HepG2 (cell line): ENCODE results near the gene UBE4A. TPM values are rescaled to one million over a fixed set of nuclear protein-coding genes. Genes with fewer than 3 reads are reported as not detected.

Source experiments
- ATAC-seq: fragments of 200-7000 bp; cut with Tn5 transposase; 3 replicates; pipeline ENCODE4 v1.9.1; 2020; ENCODE audit warnings: mild to moderate bottlenecking, moderate library complexity
- BruUV-seq: library from RNA; stranded (reverse); fragments of 400-500 nt; replicated peaks from 2 replicates; lab custom pipeline; 2021; lab: Mats Ljungman, UMichigan
- CTCF ChIA-PET: fragments of 300-600 bp; formaldehyde crosslinking; extraction: SDS; loops from one replicate; lab custom pipeline; 2021; ENCODE audit warnings: low total read pairs, inconsistent platforms, low intra/inter-chr PET ratio; lab: Yijun Ruan, JAX
- POLR2A ChIA-PET: fragments of 350-600 bp; sonication (Branson Sonifier 250); formaldehyde crosslinking; loops from one replicate; lab custom pipeline; 2020; ENCODE audit warnings: antibody characterized with exemption, inconsistent platforms; lab: Yijun Ruan, JAX
- DNase-seq: peaks from one replicate; pipeline ENCODE4 v3.0.0-alpha.2; 2015; ENCODE audit warnings: low spot score
- FAIRE-seq: peaks from 3 replicates; lab custom pipeline; 2011; peaks lifted over from hg19 to GRCh38; lab: Jason Lieb, UNC
- H2AFZ ChIP-seq: one replicate; pipeline ENCODE4 v1.6.1; 2011; ENCODE audit warnings: low read length, inconsistent platforms
- H3K27ac ChIP-seq: fragments of 300-600 bp; 3 replicates; pipeline ENCODE4 v1.8.0; 2011; ENCODE audit warnings: mixed run types, mild to moderate bottlenecking, mixed read lengths, low read length, inconsistent platforms; ENCODE audit not compliant: insufficient read depth; ENCODE audit errors: extremely low read length
- H3K27me3 ChIP-seq, 2 experiments: fragments of 200-600 bp in 1 of 2; 2 replicates in 1 of 2; 3 replicates in 1 of 2; pipeline versions ENCODE4 v1.6.0 to v1.8.0; 2011; ENCODE audit warnings: low read length in 2 of 2, mild to moderate bottlenecking in 2 of 2, moderate library complexity in 2 of 2, inconsistent platforms in 1 of 2; ENCODE audit not compliant: insufficient read depth in 2 of 2, control insufficient read depth in 1 of 2
- H3K36me3 ChIP-seq, 2 experiments: fragments of 200-600 bp in 1 of 2; replicated peaks in 1 of 2; 2 replicates in 1 of 2; 3 replicates in 1 of 2; pipeline versions ENCODE4 v1.5.1 to v1.8.0; 2011; ENCODE audit warnings: low read length in 2 of 2, inconsistent platforms in 1 of 2; ENCODE audit not compliant: insufficient read depth in 2 of 2, control insufficient read depth in 1 of 2
- H3K4me1 ChIP-seq: 2 replicates; pipeline ENCODE4 v1.5.1; 2012; ENCODE audit warnings: low read length, inconsistent platforms; ENCODE audit not compliant: insufficient read depth
- H3K4me2 ChIP-seq: 2 replicates; pipeline ENCODE4 v1.6.0; 2011; ENCODE audit warnings: low read depth, low read length, inconsistent platforms
- H3K4me3 ChIP-seq, 3 experiments: fragments of 200-600 bp in 1 of 3; sonication (generic), shearing (Covaris generic) in 1 of 3; replicated peaks in 1 of 3; 2 replicates each; pipeline ENCODE4 v1.5.1; 2011 to 2016; ENCODE audit warnings: low read length in 3 of 3, inconsistent platforms in 2 of 3, low read depth in 2 of 3, mild to moderate bottlenecking in 2 of 3, control low read depth in 1 of 3, mixed read lengths in 1 of 3; ENCODE audit not compliant: insufficient read depth in 1 of 3
- H3K79me2 ChIP-seq: one replicate; pipeline ENCODE4 v1.6.1; 2011; ENCODE audit warnings: low read length, inconsistent platforms; ENCODE audit not compliant: insufficient read depth
- H3K9ac ChIP-seq: 2 replicates; pipeline ENCODE4 v1.6.0; 2011; ENCODE audit warnings: mild to moderate bottlenecking, low read depth, low read length, inconsistent platforms; ENCODE audit not compliant: insufficient read depth
- H3K9me3 ChIP-seq: 2 replicates; pipeline ENCODE4 v1.5.1; 2012; ENCODE audit warnings: mild to moderate bottlenecking, low read length
- H4K20me1 ChIP-seq: 2 replicates; pipeline ENCODE4 v1.6.0; 2011; ENCODE audit warnings: inconsistent platforms, mild to moderate bottlenecking, low read length, moderate library complexity; ENCODE audit not compliant: insufficient read depth
- ARNTL ChIP-seq: sonication (generic); formaldehyde crosslinking; IDR thresholded peaks from 2 replicates; pipeline ENCODE4 v1.4.0; 2020; ENCODE audit warnings: mild to moderate bottlenecking, missing genetic modification reagents
- HMGXB3 ChIP-seq: sonication (generic); formaldehyde crosslinking; IDR thresholded peaks from 2 replicates; pipeline ENCODE4 v1.4.0; 2020; ENCODE audit warnings: missing genetic modification reagents, borderline replicate concordance
- ZFP37 ChIP-seq: sonication (generic); formaldehyde crosslinking; IDR thresholded peaks from 2 replicates; pipeline ENCODE4 v1.4.0; 2020; ENCODE audit warnings: missing genetic modification reagents, borderline replicate concordance
- ZNF619 ChIP-seq: sonication (generic); formaldehyde crosslinking; IDR thresholded peaks from 2 replicates; pipeline ENCODE4 v1.4.0; 2020; ENCODE audit warnings: mild to moderate bottlenecking, missing genetic modification reagents
- WGBS: methylation state at CpG from one replicate; pipeline ENCODE4 v1.1.6; 2017; ENCODE audit warnings: low lambda C conversion rate; 5-methylcytosine and 5-hydroxymethylcytosine counted together
- in situ Hi-C: cut with HindIII; loops from 2 replicates; pipeline ENCODE4 v1.10.0; 2017; ENCODE audit warnings: low pct_unique_long_range_greater_than_20kb; ENCODE audit not compliant: extremely low pct_ligation_motif_present
- intact Hi-C: fragments of 100-400 bp; cut with micrococcal nuclease; formaldehyde crosslinking; loops from one replicate; pipeline ENCODE4 v1.10.0; 2022; ENCODE audit not compliant: unreplicated experiment
- polyA plus RNA-seq, 8 experiments: library from polyadenylated mRNA; depleted of rRNA in 3 of 8; stranded (reverse) in 7 of 8; unstranded in 1 of 8; fragments of >200 nt; fragmentation: Illumina TruSeq in 4 of 8; extraction: Trizol in 4 of 8; gene quantifications; 2 replicates each; pipeline versions ENCODE4 v1.2.1 to v1.2.3, GENCODE V29; 2011 to 2016; ENCODE audit warnings: low read depth in 4 of 8, missing spikeins in 1 of 8, mixed read lengths in 1 of 8; ENCODE audit not compliant: insufficient read depth in 1 of 8
- total RNA-seq, 5 experiments: library from RNA; depleted of rRNA; stranded (reverse); fragments of >200 nt; fragmentation: Illumina TruSeq; extraction: Trizol; gene quantifications; 2 replicates each; pipeline ENCODE4 v1.2.3, GENCODE V29; 2016; ENCODE audit warnings: low read depth in 1 of 5

The UBE4A gene
- total and polyA plus RNA-seq, 2 of the 13 experiments (the other 11 are each of a cell fraction or from before 2014, with no cell fraction given): 15.1 to 32.7 TPM

GRCh38 chr11:118442301-118442700 lies 82.9 kb downstream of the UBE4A start:
- intact Hi-C loops: no loop called here
- FAIRE-seq: no peak
- ChIA-PET POLR2A (no interaction called here), CTCF (no interaction called here)
- ATAC-seq: no peak
- Histone ChIP-seq H3K4me1 (peaks cover 49% of the 10 kb centered on the region), H3K4me3 (no peak overlapping the region), H2AFZ (no peak overlapping the region), H3K27ac (no peak overlapping the region), H4K20me1 (peaks cover 63% of the 10 kb centered on the region), H3K36me3 (peaks cover 3 to 13% of the 10 kb centered on the region in 2 experiments; a peak in 4 of 5 replicates), H3K4me2 (no peak overlapping the region), H3K79me2 (peaks cover 95% of the 10 kb centered on the region)
- TF ChIP-seq ZFP37 (CRISPR knock-in tag) (no peak), ZNF619 (CRISPR knock-in tag) (no peak), ARNTL (CRISPR knock-in tag) (no peak), HMGXB3 (CRISPR knock-in tag) (no peak)
- TF ChIP-seq, all 625 proteins: peak for 0
- H3K9me3 ChIP-seq: no peaks in the 10 kb centered on the region
- in situ Hi-C loops: no loop called here
- DNase-seq: no peak
- no peak overlapping the region for H3K9ac ChIP-seq
- H3K27me3 ChIP-seq: no peaks in the 10 kb centered on the region
- BruUV-seq: no TSS peak
- 99% methylated on average over 3 of the region's 3 CpGs for WGBS
